Keratinocyte (primary cell): ENCODE data around the gene OR52B6.

Experiments used
- CTCF ChIP-seq, 3 experiments: IDR thresholded peaks in 1 of 3; conservative IDR thresholded peaks in 1 of 3; optimal IDR thresholded peaks in 1 of 3; 2 replicates in 2 of 3; 3 replicates in 1 of 3; pipeline versions ENCODE3 to v1.5.1; 2011; ENCODE audit warnings: low read length in 3 of 3, mild to moderate bottlenecking in 3 of 3, moderate library complexity in 2 of 3, control low read depth in 1 of 3, inconsistent platforms in 1 of 3; ENCODE audit not compliant: insufficient read depth in 2 of 3; ENCODE audit errors: extremely low read depth in 1 of 3
- EZH2 ChIP-seq: IDR thresholded peaks from one replicate; pipeline ENCODE4 v1.6.1; 2012; ENCODE audit warnings: inconsistent platforms, mild to moderate bottlenecking, low read length, moderate library complexity

- TF ChIP-seq CTCF (optimal IDR thresholded peaks at IDR 0.05 in 1 of 3, IDR thresholded peaks at IDR 0.05 in 1 of 3, conservative IDR thresholded peaks at IDR 0.05 in 1 of 3; ENCODE audit: extremely low read depth in 1 of 3, insufficient read depth in 2 of 3, low read length in 3 of 3) (no peak), EZH2 (no peak)
Observed at GRCh38 chr11:5604896-5605295, 24.2 kb downstream of the OR52B6 start.
